HL-60 (cell line): ENCODE results near the gene UBIAD1.

Source experiments
- CTCF ChIP-seq: IDR thresholded peaks from one replicate; pipeline ENCODE4 v1.5.1; 2011; ENCODE audit warnings: low read length, control low read depth, inconsistent platforms; ENCODE audit not compliant: insufficient read depth
- POLR2AphosphoS5 ChIP-seq: IDR thresholded peaks from 2 replicates; pipeline ENCODE4 v1.6.1; 2012; ENCODE audit warnings: low read depth

DNA sequence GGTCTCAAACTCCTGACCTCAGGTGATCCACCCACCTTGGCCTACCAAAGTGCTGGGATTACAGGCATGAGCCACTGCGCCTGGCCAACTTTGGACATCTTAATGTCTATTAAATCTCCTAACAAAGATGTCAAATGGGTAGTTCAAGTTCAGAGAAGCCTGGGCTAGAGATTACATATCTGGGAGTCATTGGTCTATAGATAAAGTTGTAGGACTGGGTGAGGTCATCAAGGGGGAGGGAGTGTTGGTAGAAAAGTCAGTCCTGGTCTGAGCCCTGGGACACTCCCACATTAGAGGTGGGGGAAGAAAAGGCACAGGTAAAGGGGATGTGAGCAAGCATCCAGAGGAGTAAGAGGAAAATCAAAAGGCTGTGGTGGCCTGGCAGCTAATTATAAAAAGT lies 6.6 kb downstream of the UBIAD1 start:
- TF ChIP-seq CTCF: no peak
- TF ChIP-seq POLR2AphosphoS5: no peak
